ENCODE measurements around the gene KRTAP9-8.

The KRTAP9-8 gene

DNA sequence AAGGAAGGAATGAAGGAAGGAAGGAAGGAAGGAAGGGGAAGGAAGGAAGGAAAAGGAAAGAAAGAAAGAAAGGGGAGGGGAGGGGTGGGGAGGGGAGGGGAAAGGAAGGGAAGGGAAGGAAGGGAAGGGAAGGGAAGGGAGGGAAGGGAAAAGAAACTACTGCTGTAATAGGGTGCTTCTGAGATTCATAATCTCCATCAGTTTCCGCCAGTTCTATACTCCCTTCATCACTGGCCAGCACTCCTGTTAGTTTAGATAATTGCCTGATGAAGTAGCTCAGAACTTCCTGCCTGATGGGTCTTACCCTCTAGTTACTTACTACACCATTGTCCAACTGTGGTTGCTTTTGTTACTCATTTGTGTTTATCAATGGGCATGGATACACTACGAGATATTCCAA is 25.4 kb downstream of the KRTAP9-8 start:
- TF ChIP-seq TAF1 (IDR thresholded peaks at IDR 0.05; ENCODE audit: borderline replicate concordance, insufficient read depth, low read length) (no peak), SIN3A (IDR thresholded peaks at IDR 0.05; ENCODE audit: borderline replicate concordance, insufficient read depth, low read length) (no peak), FOXP2 (optimal IDR thresholded peaks at IDR 0.05; ENCODE audit: borderline replicate concordance, extremely low read depth, extremely low read length, insufficient read depth) (no peak), REST (IDR thresholded peaks at IDR 0.05; ENCODE audit: insufficient read depth in 1 of 2, low read depth in 2 of 2, low read length in 2 of 2) (no peak), POLR2AphosphoS5 (IDR thresholded peaks at IDR 0.05; ENCODE audit: low read depth, low read length) (no peak)

- TF ChIP-seq FOXP2 (optimal IDR thresholded peaks at IDR 0.05; ENCODE audit: borderline replicate concordance, extremely low read depth, extremely low read length, insufficient read depth) = no peak
- no peak for TF ChIP-seq POLR2AphosphoS5 (IDR thresholded peaks at IDR 0.05; ENCODE audit: low read depth, low read length)
- TF ChIP-seq TAF1 (IDR thresholded peaks at IDR 0.05; ENCODE audit: borderline replicate concordance, insufficient read depth, low read length) = no peak
- no peak for TF ChIP-seq SIN3A (IDR thresholded peaks at IDR 0.05; ENCODE audit: borderline replicate concordance, insufficient read depth, low read length)
- TF ChIP-seq REST (IDR thresholded peaks at IDR 0.05; ENCODE audit: insufficient read depth in 1 of 2, low read depth in 2 of 2, low read length in 2 of 2) = no peak
These were observed 26.8 kb downstream of the KRTAP9-8 start for GRCh38 chr17:41264599-41264998.

DNA sequence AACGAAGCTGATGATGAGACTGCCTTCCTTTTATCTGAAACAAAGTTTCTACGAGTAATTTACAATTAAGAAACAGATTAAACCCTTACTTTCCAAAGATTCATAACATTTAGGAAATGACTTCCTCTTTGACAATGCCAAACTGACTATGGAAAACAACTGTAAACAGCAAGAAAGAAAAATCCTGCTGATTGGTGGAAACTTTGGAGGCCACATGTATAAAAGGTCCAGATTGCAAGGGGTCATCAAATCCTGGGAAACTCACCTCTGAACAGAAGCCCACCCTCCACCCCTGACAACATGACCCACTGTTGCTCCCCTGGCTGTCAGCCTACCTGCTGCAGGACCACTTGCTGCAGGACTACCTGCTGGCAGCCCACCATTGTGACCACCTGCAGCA is 27.3 kb downstream of the KRTAP9-8 start, which contains the start of gene KRTAP9-6:
Gene KRTAP9-6, plus strand, starts transcription at position 301 of the 400 bp plus-strand sequence. Its CDS starts 0 bp downstream, at position 301.
- no peak for TF ChIP-seq REST (IDR thresholded peaks at IDR 0.05; ENCODE audit: insufficient read depth in 1 of 2, low read depth in 2 of 2, low read length in 2 of 2)
- no peak for TF ChIP-seq SIN3A (IDR thresholded peaks at IDR 0.05; ENCODE audit: borderline replicate concordance, insufficient read depth, low read length)
- TF ChIP-seq TAF1 (IDR thresholded peaks at IDR 0.05; ENCODE audit: borderline replicate concordance, insufficient read depth, low read length) = no peak
- TF ChIP-seq FOXP2 (optimal IDR thresholded peaks at IDR 0.05; ENCODE audit: borderline replicate concordance, extremely low read depth, extremely low read length, insufficient read depth) = no peak
- TF ChIP-seq POLR2AphosphoS5 (IDR thresholded peaks at IDR 0.05; ENCODE audit: low read depth, low read length) = no peak

DNA sequence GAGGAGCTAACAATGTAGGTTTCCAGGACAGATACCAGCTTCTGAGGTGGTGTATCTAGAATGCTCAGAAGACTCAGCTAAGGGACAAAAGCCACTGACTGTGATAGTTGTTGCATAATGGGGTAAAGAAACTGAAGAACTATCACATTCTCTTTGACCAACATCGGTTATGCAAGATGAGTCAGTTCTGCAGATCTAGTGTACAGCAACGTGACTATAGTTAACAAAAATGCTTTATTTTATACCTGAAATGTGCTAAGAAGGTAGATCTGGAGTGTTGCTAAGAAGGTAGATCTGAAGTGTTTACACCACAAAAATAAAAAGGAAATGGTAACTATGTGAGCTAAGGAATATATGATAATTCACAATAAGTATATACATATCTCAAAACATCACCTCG is 29.9 kb downstream of the KRTAP9-8 start:
- TF ChIP-seq POLR2AphosphoS5 (IDR thresholded peaks at IDR 0.05; ENCODE audit: low read depth, low read length) (no peak), REST (IDR thresholded peaks at IDR 0.05; ENCODE audit: insufficient read depth in 1 of 2, low read depth in 2 of 2, low read length in 2 of 2) (no peak), FOXP2 (optimal IDR thresholded peaks at IDR 0.05; ENCODE audit: borderline replicate concordance, extremely low read depth, extremely low read length, insufficient read depth) (no peak), SIN3A (IDR thresholded peaks at IDR 0.05; ENCODE audit: borderline replicate concordance, insufficient read depth, low read length) (no peak), TAF1 (IDR thresholded peaks at IDR 0.05; ENCODE audit: borderline replicate concordance, insufficient read depth, low read length) (no peak)

DNA sequence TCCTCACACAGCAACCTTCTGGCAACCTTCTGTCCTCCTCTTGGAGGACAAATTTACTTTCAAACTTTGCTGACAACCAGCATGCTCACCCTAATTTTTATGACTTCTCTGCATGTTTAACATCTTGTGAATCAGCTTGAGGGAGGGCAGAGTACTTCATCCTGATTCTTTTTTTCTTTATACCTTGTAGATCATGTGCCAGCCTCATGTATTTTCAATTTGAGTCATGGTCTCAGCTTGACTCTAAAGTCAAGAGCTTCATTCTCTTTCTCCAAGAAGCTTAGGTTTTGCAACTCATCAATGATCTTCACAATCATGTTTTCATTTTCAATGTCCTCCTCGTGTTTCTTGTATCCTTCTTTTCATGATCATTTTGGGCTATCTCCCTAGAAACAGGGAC is 34.1 kb downstream of the KRTAP9-8 start:
- no peak for TF ChIP-seq REST (IDR thresholded peaks at IDR 0.05; ENCODE audit: insufficient read depth in 1 of 2, low read depth in 2 of 2, low read length in 2 of 2)
- no peak for TF ChIP-seq FOXP2 (optimal IDR thresholded peaks at IDR 0.05; ENCODE audit: borderline replicate concordance, extremely low read depth, extremely low read length, insufficient read depth)
- no peak for TF ChIP-seq POLR2AphosphoS5 (IDR thresholded peaks at IDR 0.05; ENCODE audit: low read depth, low read length)
- TF ChIP-seq SIN3A (IDR thresholded peaks at IDR 0.05; ENCODE audit: borderline replicate concordance, insufficient read depth, low read length) = no peak
- TF ChIP-seq TAF1 (IDR thresholded peaks at IDR 0.05; ENCODE audit: borderline replicate concordance, insufficient read depth, low read length) = no peak

Measured in PFSK-1 (cell line).